H1 (cell line): ENCODE measurements around the gene CD180. TPM values are rescaled to one million over a fixed set of nuclear protein-coding genes. Genes with fewer than 3 reads are reported as not detected.
A peak's percentile ranks its signal among the peaks of the same experiment; 100 is the strongest.

ENCODE experiments used
- CTCF ChIA-PET: fragments of 300-600 bp; sonication (Branson Sonifier 250); formaldehyde crosslinking; loops from one replicate; lab custom pipeline; 2021; ENCODE audit not compliant: partially characterized antibody; lab: Charles Lee
- POLR2A ChIA-PET: fragments of 300-600 bp; sonication (Branson Sonifier 250); formaldehyde crosslinking; loops from one replicate; lab custom pipeline; 2021; ENCODE audit warnings: inconsistent platforms; ENCODE audit not compliant: partially characterized antibody; lab: Charles Lee
- DNase-seq, 2 experiments: peaks; one replicate each; pipeline versions ENCODE4 v3.0.0 to v3.0.0-alpha.2; 2010 to 2022; ENCODE audit warnings: low spot score in 2 of 2, low read depth in 1 of 2, mixed read lengths in 1 of 2
- FAIRE-seq: peaks from 2 replicates; lab custom pipeline; 2011; peaks lifted over from hg19 to GRCh38; lab: Jason Lieb, UNC
- H2AFZ ChIP-seq: 2 replicates; pipeline ENCODE4 v1.8.1; 2012; ENCODE audit warnings: low read length, inconsistent platforms
- H2AK5ac ChIP-seq: 2 replicates; pipeline ENCODE4 v1.6.1; 2013; ENCODE audit warnings: low read depth, low read length
- H2BK120ac ChIP-seq: replicated peaks from 2 replicates; pipeline ENCODE3; 2013; ENCODE audit warnings: low read depth, low read length, inconsistent platforms
- H2BK12ac ChIP-seq: 2 replicates; pipeline ENCODE4 v1.6.1; 2013; ENCODE audit warnings: low read depth, low read length
- H2BK15ac ChIP-seq: 2 replicates; pipeline ENCODE4 v1.6.1; 2013; ENCODE audit warnings: low read length
- H2BK20ac ChIP-seq: 2 replicates; pipeline ENCODE4 v1.6.1; 2013; ENCODE audit warnings: low read length
- H2BK5ac ChIP-seq: 2 replicates; pipeline ENCODE4 v1.6.1; 2013; ENCODE audit warnings: low read depth, low read length
- H3K14ac ChIP-seq: 2 replicates; pipeline ENCODE4 v1.6.1; 2013; ENCODE audit warnings: inconsistent platforms; ENCODE audit not compliant: insufficient read length
- H3K18ac ChIP-seq: 2 replicates; pipeline ENCODE4 v1.6.1; 2013; ENCODE audit warnings: low read length; ENCODE audit errors: extremely low read depth
- H3K23ac ChIP-seq: 2 replicates; pipeline ENCODE4 v1.6.1; 2013; ENCODE audit warnings: inconsistent platforms; ENCODE audit not compliant: insufficient read length
- H3K23me2 ChIP-seq: 2 replicates; pipeline ENCODE4 v1.6.1; 2013; ENCODE audit warnings: low read depth, low read length
- H3K27ac ChIP-seq: 2 replicates; pipeline ENCODE4 v1.6.1; 2011; ENCODE audit warnings: low read depth, low read length, inconsistent platforms
- H3K27me3 ChIP-seq, 4 experiments: replicated peaks in 1 of 4; 1 replicate in 1 of 4; 2 replicates in 3 of 4; pipeline versions ENCODE4 v1.6.1 to v1.8.1; 2011 to 2013; ENCODE audit warnings: low read length in 3 of 4, mild to moderate bottlenecking in 3 of 4, inconsistent platforms in 2 of 4, mixed read lengths in 2 of 4, moderate library complexity in 1 of 4; ENCODE audit not compliant: control insufficient read depth in 3 of 4, insufficient read depth in 3 of 4; ENCODE audit errors: extremely low read depth in 1 of 4
- H3K36me3 ChIP-seq, 4 experiments: 2 replicates each; pipeline versions ENCODE4 v1.6.1 to v1.8.1; 2011 to 2013; ENCODE audit warnings: mild to moderate bottlenecking in 4 of 4, low read length in 3 of 4, moderate library complexity in 2 of 4, control low read depth in 1 of 4, inconsistent platforms in 1 of 4; ENCODE audit not compliant: insufficient read depth in 4 of 4, control insufficient read depth in 2 of 4
- H3K4ac ChIP-seq: replicated peaks from 2 replicates; pipeline ENCODE3; 2013; ENCODE audit warnings: low read length, low read depth, mixed read lengths, inconsistent platforms; ENCODE audit not compliant: insufficient read length
- H3K4me1 ChIP-seq, 4 experiments: replicated peaks in 1 of 4; 1 replicate in 1 of 4; 2 replicates in 3 of 4; pipeline versions ENCODE4 v1.6.1 to v1.8.1; 2011 to 2013; ENCODE audit warnings: low read length in 3 of 4, inconsistent platforms in 2 of 4, mixed read lengths in 1 of 4; ENCODE audit not compliant: insufficient read depth in 4 of 4, control insufficient read depth in 3 of 4
- H3K4me2 ChIP-seq, 2 experiments: 2 replicates each; pipeline versions ENCODE4 v1.6.1 to v1.8.1; 2011 to 2013; ENCODE audit warnings: low read depth in 2 of 2, low read length in 2 of 2, control low read depth in 1 of 2, inconsistent platforms in 1 of 2, mild to moderate bottlenecking in 1 of 2; ENCODE audit not compliant: insufficient read depth in 1 of 2
- H3K4me3 ChIP-seq, 4 experiments: fragments of 200-600, 300-600 bp in 1 of 4; sonication (generic), shearing (Covaris generic), sonication (Bioruptor Twin) in 1 of 4; 2 replicates each; pipeline versions ENCODE4 v1.5.1 to v1.8.1; 2011 to 2016; ENCODE audit warnings: low read length in 4 of 4, low read depth in 3 of 4, control low read depth in 2 of 4, inconsistent platforms in 2 of 4, mild to moderate bottlenecking in 2 of 4, mixed read lengths in 1 of 4, moderate library complexity in 1 of 4; ENCODE audit not compliant: insufficient read depth in 2 of 4; ENCODE audit errors: extremely low read depth in 1 of 4
- H3K56ac ChIP-seq: replicated peaks from 2 replicates; pipeline ENCODE3; 2013; ENCODE audit warnings: low read depth, mild to moderate bottlenecking, mixed read lengths, low read length, inconsistent platforms; ENCODE audit not compliant: insufficient read length
- H3K79me1 ChIP-seq: 2 replicates; pipeline ENCODE4 v1.6.1; 2013; ENCODE audit warnings: low read depth, low read length, control low read depth
- H3K79me2 ChIP-seq, 2 experiments: 2 replicates each; pipeline versions ENCODE4 v1.6.1 to v1.8.1; 2012 to 2013; ENCODE audit warnings: low read length in 2 of 2, mild to moderate bottlenecking in 2 of 2, inconsistent platforms in 1 of 2; ENCODE audit not compliant: insufficient read depth in 2 of 2, control insufficient read depth in 1 of 2
- H3K9ac ChIP-seq, 4 experiments: replicated peaks in 1 of 4; 1 replicate in 1 of 4; 2 replicates in 3 of 4; pipeline versions ENCODE4 v1.6.1 to v1.8.1; 2011 to 2013; ENCODE audit warnings: low read depth in 3 of 4, low read length in 3 of 4, control low read depth in 2 of 4, mild to moderate bottlenecking in 2 of 4, moderate library complexity in 2 of 4, inconsistent platforms in 1 of 4; ENCODE audit errors: extremely low read depth in 1 of 4
- H3K9me3 ChIP-seq, 2 experiments: 2 replicates each; pipeline versions ENCODE4 v1.6.1 to v1.8.1; 2012 to 2013; ENCODE audit warnings: mild to moderate bottlenecking in 2 of 2, moderate library complexity in 2 of 2, control low read depth in 1 of 2, inconsistent platforms in 1 of 2, low read depth in 1 of 2, low read length in 1 of 2, mixed read lengths in 1 of 2; ENCODE audit not compliant: insufficient read depth in 2 of 2
- H4K20me1 ChIP-seq, 2 experiments: replicated peaks in 1 of 2; 2 replicates each; pipeline versions ENCODE3 to v1.8.1; 2011 to 2013; ENCODE audit warnings: inconsistent platforms in 2 of 2, low read length in 2 of 2, mild to moderate bottlenecking in 1 of 2; ENCODE audit not compliant: insufficient read depth in 2 of 2, control insufficient read depth in 1 of 2
- H4K5ac ChIP-seq: 2 replicates; pipeline ENCODE4 v1.6.1; 2013; ENCODE audit warnings: low read length, low read depth, mixed read lengths, inconsistent platforms; ENCODE audit not compliant: insufficient read length
- H4K8ac ChIP-seq: 2 replicates; pipeline ENCODE4 v1.8.0; 2013; ENCODE audit warnings: mild to moderate bottlenecking, moderate library complexity, low read length, inconsistent platforms; ENCODE audit not compliant: insufficient read depth; ENCODE audit errors: extremely low read depth
- H4K91ac ChIP-seq: replicated peaks from 2 replicates; pipeline ENCODE3; 2013; ENCODE audit warnings: low read length, mixed read lengths, inconsistent platforms; ENCODE audit not compliant: insufficient read length
- CTCF ChIP-seq, 3 experiments: IDR thresholded peaks; 1 replicate in 2 of 3; 2 replicates in 1 of 3; pipeline versions ENCODE4 v1.5.1 to v1.6.1; 2011; ENCODE audit warnings: low read length in 3 of 3, mild to moderate bottlenecking in 3 of 3, inconsistent platforms in 2 of 3, low read depth in 1 of 3, moderate library complexity in 1 of 3; ENCODE audit not compliant: insufficient read depth in 1 of 3; ENCODE audit errors: control extremely low read depth in 1 of 3
- RAD21 ChIP-seq, 2 experiments: IDR thresholded peaks in 1 of 2; conservative IDR thresholded peaks in 1 of 2; 2 replicates each; pipeline ENCODE4 v1.6.1; 2011; ENCODE audit warnings: low read depth in 2 of 2, low read length in 2 of 2, improper control_type of control experiment in 1 of 2, inconsistent platforms in 1 of 2, mild to moderate bottlenecking in 1 of 2, moderate library complexity in 1 of 2
- RXRA ChIP-seq: IDR thresholded peaks from 2 replicates; pipeline ENCODE4 v1.6.1; 2011; ENCODE audit warnings: low read depth, mild to moderate bottlenecking, low read length, moderate library complexity; ENCODE audit not compliant: insufficient read depth
- WGBS, 2 experiments: shearing (Covaris generic) in 1 of 2; methylation state at CpG; one replicate each; pipeline versions ENCODE4 v1.1.6 to v1.1.7; 2013 to 2015; ENCODE audit warnings: low lambda C conversion rate in 2 of 2, mixed read lengths in 2 of 2, inconsistent platforms in 1 of 2, low coverage in 1 of 2, missing lambda C conversion rate in 1 of 2; ENCODE audit not compliant: insufficient replicate concordance in 2 of 2, insufficient coverage in 1 of 2, insufficient read length in 1 of 2; ENCODE audit errors: extremely low coverage in 1 of 2, missing lambda C conversion rate in 1 of 2; 5-methylcytosine and 5-hydroxymethylcytosine counted together
- polyA plus RNA-seq, 7 experiments: library from polyadenylated mRNA; depleted of rRNA in 3 of 7; stranded (reverse) in 5 of 7; unstranded in 2 of 7; fragments of >200 nt in 5 of 7; fragments of 200-250 nt in 2 of 7; gene quantifications; 1 replicate in 5 of 7; 2 replicates in 1 of 7; 4 replicates in 1 of 7; pipeline versions ENCODE4 v1.2.1 to v1.2.3, GENCODE V29; 2011 to 2013; ENCODE audit warnings: missing spikeins in 2 of 7, mixed read lengths in 2 of 7
- total RNA-seq: library from RNA; stranded (reverse); fragmentation: NEBNext Ultra II Directional; extraction: Animal tissue kit (Norgen Biotek cat#: 25700); gene quantifications from 2 replicates; pipeline ENCODE4 v1.2.1, GENCODE V29; 2021

CD180 gene
- total and polyA plus RNA-seq, 2 of the 8 experiments (the other 6 are each of a cell fraction or from before 2014, with no cell fraction given) = not detected

GRCh38 chr5:67246108-67246507 is 49.5 kb upstream of the CD180 start:
- H2BK15ac ChIP-seq = no peak overlapping the region
- 19% methylated on average over 2 of the region's 2 CpGs; no CpG with 5 or more reads in 1 of the 2 experiments for WGBS, 2 experiments
- H3K4me2 ChIP-seq = no peak overlapping the region
- no peak overlapping the region for H2BK20ac ChIP-seq
- no peak overlapping the region for H3K27ac ChIP-seq
- no peaks in the 10 kb centered on the region for H3K79me1 ChIP-seq
- H4K91ac ChIP-seq = no peak overlapping the region
- no peak overlapping the region for H4K8ac ChIP-seq
- no peak overlapping the region for H3K4ac ChIP-seq
- H3K36me3 ChIP-seq = no peaks in the 10 kb centered on the region
- CTCF ChIA-PET = interaction anchor here (0.7 to 2.8 kb wide), 44 partner anchors 9 to 1038 kb away, joined by 3 to 14 read pairs (median 3); no protein-coding TSS in a partner anchor
- H3K9ac ChIP-seq = no peak overlapping the region
- H2AFZ ChIP-seq = no peak overlapping the region
- H2BK120ac ChIP-seq = no peak overlapping the region
- POLR2A ChIA-PET = interaction anchor here (1.2 kb wide), 1 partner anchor 1007 kb away, joined by 4 read pairs; no protein-coding TSS in a partner anchor
- no peak overlapping the region for H3K23ac ChIP-seq
- no peaks in the 10 kb centered on the region for H3K27me3 ChIP-seq
- no peak overlapping the region for H3K56ac ChIP-seq
- no peak overlapping the region for H2BK5ac ChIP-seq
- H2AK5ac ChIP-seq = no peak overlapping the region
- H3K23me2 ChIP-seq = no peaks in the 10 kb centered on the region
- H3K4me1 ChIP-seq = peaks cover 0 to 4% (median 1%) of the 10 kb centered on the region in 4 experiments; a peak in 2 of 7 replicates
- no peak overlapping the region for H4K5ac ChIP-seq
- peak; percentile 70 for FAIRE-seq
- no peak overlapping the region for H2BK12ac ChIP-seq
- peak in 2 of 3 experiments; percentile 28 to 44; a peak in 2 of 4 replicates for TF ChIP-seq CTCF (IDR thresholded peaks at IDR 0.05; ENCODE audit: control extremely low read depth in 1 of 3, insufficient read depth in 1 of 3, low read depth in 1 of 3, low read length in 3 of 3)
- TF ChIP-seq RAD21 (IDR thresholded peaks at IDR 0.05 in 1 of 2, conservative IDR thresholded peaks at IDR 0.05 in 1 of 2; ENCODE audit: low read depth in 2 of 2, low read length in 2 of 2) = peak; percentile 75 to 76
- TF ChIP-seq RXRA = no peak
- TF ChIP-seq, all 59 proteins: peak for 2
- no peak overlapping the region for H3K18ac ChIP-seq
- H3K9me3 ChIP-seq = no peaks in the 10 kb centered on the region
- no peaks in the 10 kb centered on the region for H4K20me1 ChIP-seq
- DNase-seq = no peak
- H3K4me3 ChIP-seq = no peak overlapping the region
- H3K14ac ChIP-seq = no peak overlapping the region
- H3K79me2 ChIP-seq = no peaks in the 10 kb centered on the region
